Activated gamma-delta T cell treated with anti-CD3 and anti-CD28 coated beads, Interleukin-2, amount 50 U/mL, for 16 hours (primary cell): ENCODE measurements around the gene AURKA.
"Not testable (repeated sequence)": the region's sequence is repeated elsewhere in the genome, so short reads cannot be mapped to it uniquely, and the experiment has no call there.

Source experiments
- DNase-seq: peaks from one replicate; pipeline ENCODE4 v3.0.0-alpha.2; 2020; ENCODE audit warnings: low read depth

Gene AURKA

GRCh38 chr20:56358600-56359211, 33.3 kb downstream of the AURKA start, which contains the start of gene FAM210B:
Gene FAM210B (plus strand): TSS chr20:56358974. CDS start chr20:56359006, 32 bp downstream.
- peak; percentile 62 for DNase-seq

GRCh38 chr20:56358070-56358469, 33.9 kb downstream of the AURKA start:
- DNase-seq, result no peak

DNA sequence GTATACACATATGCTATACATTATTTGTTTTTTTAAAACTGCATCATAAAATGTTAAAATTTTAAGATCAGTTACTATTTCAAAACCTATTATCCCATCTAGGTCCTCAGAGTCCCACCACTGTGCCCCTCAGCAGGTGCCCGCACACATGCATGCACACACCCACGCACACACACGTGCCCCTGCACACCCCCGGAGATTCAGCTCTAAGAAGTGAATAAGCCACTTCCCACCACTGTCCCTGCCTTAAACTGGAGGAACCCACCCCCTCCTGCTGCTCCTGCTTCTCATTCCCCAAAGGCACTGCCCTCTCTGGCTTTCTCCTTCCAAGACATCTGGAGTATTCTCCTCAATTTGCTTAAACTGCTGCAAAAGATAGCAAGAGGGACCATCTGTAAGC, 38.7 kb downstream of the AURKA start:
- no peak for DNase-seq

- DNase-seq, result no peak
Measured at GRCh38 chr20:56352345-56353055, 39.5 kb downstream of the AURKA start.

GRCh38 chr20:56350842-56351241, 41.2 kb downstream of the AURKA start:
- no peak for DNase-seq

DNA sequence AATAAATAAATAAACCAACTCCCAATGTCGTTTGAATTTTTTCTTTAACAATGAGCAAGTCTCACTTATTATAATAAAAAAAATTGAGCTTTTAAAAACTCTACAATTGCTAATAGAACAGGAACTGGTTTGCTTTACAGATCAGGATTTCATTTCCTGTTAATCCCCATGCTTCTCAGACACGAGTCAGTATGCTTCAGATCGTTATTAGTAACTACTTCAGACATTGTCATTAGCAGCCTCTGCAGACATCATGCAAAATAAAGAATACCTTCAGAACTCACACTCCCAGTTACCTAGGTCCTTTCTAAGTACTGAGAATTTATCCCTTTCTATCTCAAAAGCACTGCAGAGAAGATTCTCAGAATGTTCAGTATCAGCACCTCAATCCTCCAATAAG, 43.3 kb downstream of the AURKA start:
- no peak for DNase-seq

DNA sequence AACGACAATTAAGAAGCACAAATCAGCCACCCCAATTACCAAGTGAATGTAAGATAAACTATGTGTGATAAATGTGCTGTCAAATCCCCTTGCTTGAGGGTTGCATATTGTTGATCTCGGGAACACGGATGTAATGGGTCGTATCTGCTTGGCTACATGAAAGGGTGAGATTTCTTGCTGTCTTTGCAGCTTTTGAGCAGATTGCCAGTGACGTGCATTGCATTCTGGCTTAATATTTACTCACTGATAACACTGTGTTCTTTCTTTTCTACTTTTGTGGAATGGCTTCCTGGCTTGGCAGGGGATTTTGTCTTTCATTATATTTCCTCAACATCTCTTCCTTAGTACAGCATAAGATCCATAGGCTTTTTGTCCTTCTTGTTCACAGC, 43.7 kb downstream of the AURKA start:
- DNase-seq, result no peak

- no peak for DNase-seq
Measured at GRCh38 chr20:56347628-56348304, 44.2 kb downstream of the AURKA start.

DNA sequence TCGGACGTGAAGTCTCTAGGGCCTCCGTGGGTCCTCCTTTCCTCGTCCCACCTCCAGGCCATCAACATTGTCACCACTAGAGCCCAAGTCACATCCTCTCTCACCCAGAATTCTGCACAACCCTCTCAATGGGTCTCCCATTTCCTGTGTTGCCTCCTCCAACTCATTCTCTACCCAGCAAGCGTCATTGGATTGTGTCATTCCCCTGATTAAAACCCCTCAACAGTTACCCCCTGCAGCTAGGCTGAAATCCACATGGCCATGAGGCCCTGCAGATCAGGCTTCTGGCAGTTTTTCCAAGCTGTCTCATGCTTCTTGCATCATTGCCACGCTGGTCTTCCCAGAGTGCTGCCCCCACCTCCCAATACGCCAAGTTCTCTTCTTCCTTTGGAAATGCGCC, 46.1 kb downstream of the AURKA start:
- no peak for DNase-seq

DNA sequence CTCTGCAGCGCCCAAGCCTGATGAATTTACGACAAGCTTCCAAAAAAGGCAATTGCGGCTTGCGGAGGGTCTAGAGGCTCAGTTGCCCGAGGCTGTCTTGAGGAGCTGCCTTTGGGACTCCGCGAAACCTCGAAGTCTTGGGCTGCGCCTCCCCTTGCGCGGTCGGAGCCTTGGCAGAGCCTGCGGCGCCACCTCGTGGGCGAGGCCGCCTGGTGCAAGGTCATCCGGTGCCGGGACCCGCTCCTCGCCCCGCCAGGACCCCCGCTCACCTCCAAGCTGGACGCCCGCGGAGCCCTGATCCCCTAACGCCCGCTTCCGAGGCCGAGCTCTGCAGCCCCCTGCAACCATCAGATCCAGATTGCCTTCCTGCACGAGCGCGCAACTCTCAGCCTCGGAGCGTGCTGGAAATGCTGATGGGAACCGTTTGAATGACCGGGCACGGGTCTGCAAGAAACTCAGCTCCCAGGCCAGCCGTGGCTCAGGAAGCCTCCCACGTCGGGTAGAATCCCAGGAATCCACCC, 48.1 kb downstream of the AURKA start:
- no peak for DNase-seq

DNA sequence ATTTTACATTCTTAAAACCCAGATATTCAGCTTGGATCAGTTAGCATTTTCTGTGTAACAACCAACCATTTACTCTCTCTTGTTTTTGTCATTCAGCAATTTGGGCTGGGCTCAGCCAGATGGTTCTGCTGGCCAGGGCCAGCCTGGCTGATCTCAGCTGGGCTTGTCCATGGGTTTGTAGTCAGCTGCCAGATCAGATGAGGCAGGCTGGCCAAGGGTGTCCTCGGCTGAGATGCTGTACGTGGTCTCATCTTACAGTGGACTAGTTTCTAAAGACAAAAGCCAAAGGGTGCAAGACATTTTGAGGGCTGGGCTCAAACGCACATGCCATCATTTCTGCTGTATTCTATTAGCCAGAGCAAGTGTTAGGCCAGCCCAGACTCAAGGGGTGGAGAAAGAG, 49.2 kb downstream of the AURKA start:
- no peak for DNase-seq

- DNase-seq, result not testable (repeated sequence)
Measured at GRCh38 chr20:56336709-56337108, 55.3 kb downstream of the AURKA start.

DNA sequence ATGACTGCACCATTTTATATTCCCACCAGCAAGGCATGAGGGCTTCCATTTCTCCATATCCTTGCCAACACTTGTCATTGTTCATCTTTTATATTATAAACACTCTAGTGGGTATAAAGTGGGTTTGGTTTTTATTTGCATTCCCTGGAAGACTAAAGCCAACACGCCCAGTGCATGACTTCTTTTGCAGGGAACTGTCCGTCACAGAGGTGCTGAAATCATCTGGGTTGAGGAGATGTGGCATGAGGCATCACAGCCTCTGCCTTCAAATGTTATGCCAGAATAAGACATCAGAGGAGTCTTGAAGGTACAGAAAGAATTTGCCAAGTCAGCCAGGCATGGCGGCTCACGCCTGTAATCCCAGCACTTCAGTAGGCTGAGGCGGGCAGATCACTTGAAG, 63.2 kb downstream of the AURKA start:
- DNase-seq, result no peak

DNA sequence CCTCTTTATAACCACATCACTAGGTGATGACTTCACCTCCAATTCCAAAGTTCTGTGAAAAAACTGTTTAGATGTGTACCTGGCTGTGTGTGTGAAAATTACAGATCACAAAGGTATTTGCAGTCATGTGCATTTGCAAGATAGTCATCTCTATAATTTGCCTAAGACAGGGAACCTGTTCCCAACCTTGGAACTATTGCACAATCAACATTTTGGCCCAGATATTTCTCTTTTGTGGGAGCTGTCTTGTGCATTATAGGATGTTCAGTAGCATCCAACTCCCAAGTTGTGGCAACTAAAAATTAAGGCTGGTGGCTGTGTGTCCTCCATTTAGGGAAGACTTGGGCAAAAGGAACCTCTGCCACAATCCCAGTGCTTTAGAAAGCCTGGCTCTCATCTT, 67.2 kb downstream of the AURKA start:
- DNase-seq, result no peak

- DNase-seq, result no peak
Measured at GRCh38 chr20:56323656-56324055, 68.4 kb downstream of the AURKA start.

- DNase-seq, result no peak
Measured at GRCh38 chr20:56323206-56323605, 68.8 kb downstream of the AURKA start.

DNA sequence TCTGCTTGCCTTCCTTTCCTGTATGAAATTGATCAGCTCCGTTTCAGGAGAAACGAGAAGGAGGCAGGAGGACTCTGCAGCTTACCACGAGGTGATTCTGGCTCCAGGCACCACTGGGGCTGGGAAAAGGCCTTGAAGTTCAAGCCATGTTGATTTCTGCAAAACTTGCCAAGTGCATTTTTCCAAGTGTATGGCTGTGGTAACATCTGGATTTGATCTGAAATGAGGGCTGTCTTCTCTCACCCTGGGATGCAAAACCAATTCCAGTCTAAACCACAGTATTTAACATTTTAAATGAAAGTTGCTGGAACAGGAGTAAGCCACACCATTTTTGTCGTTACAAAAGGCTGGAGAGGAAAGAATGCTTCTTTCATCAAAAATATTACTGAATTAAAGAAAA, 69.3 kb downstream of the AURKA start:
- no peak for DNase-seq
